ENCODE results near the gene EXOC2.

The EXOC2 gene

DNA sequence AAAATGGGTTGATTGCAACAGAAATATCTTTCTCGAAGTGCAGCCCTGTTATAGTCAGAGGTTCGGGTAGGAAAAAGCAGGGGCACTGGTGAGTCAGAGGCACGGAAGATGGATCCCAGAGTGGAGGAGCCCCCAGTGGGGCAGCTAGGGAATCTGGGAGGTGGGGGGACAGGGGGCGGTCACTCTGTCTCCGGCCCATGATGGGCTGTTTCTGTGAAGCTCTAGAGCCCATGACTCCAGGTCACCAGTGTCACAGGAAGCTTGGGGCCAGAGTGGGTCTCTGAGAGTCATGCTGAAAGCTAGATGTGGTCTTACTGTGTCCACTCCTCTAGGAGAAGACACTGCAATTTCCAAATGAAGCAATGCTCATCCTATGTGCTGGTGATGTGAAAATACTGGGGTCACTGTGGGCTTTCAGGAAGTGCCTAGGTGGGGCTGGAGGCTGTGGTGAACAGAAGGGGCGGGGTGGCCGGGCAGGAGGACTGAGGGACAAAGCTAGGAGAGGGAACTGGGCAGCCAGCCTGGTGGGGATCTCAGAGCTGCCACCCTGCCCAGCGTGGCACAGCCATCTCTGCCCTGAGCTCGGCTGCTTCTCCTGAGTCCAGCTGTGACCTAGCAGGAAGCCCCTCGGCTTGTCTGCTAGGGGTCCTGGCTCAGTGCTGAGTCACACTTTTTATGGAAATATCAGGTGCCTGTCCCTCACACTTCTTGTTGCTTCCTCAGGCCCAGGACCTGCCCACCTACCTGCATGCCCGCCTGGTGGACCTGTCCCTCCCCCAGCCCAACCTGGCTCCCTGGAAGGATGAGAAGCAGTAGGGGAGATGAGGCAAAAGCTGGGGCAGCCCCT is 247.1 kb downstream of the EXOC2 start:
- no peaks in the 10 kb centered on the region for H3K27me3 ChIP-seq (ENCODE audit: insufficient read depth, low read length)
- no peak overlapping the region for H2BK120ac ChIP-seq (ENCODE audit: insufficient read depth, low read length, poor library complexity)
- WGBS (ENCODE audit: extremely low coverage, insufficient coverage, insufficient read length), result no CpG with 5 or more reads among the region's 11 CpGs
- no peak overlapping the region for H3K4me2 ChIP-seq (ENCODE audit: low read length)
- H2AK5ac ChIP-seq (ENCODE audit: low read length), result no peak overlapping the region
- H4K8ac ChIP-seq (ENCODE audit: low read depth, low read length), result no peak overlapping the region
- H4K91ac ChIP-seq (ENCODE audit: low read depth, low read length), result no peak overlapping the region
- H3K4me1 ChIP-seq (ENCODE audit: control insufficient read depth in 1 of 2, insufficient read depth in 2 of 2, low read length in 2 of 2), result no peaks in the 10 kb centered on the region
- H2BK5ac ChIP-seq (ENCODE audit: low read depth, low read length, poor library complexity), result no peak overlapping the region
- H3K79me1 ChIP-seq (ENCODE audit: low read length), result no peaks in the 10 kb centered on the region
- no peak overlapping the region for H2AFZ ChIP-seq (ENCODE audit: insufficient read depth, low read length, poor library complexity)
- H3K4ac ChIP-seq (ENCODE audit: low read depth, low read length), result no peak overlapping the region
- H3K27ac ChIP-seq (ENCODE audit: low read depth, low read length), result no peak overlapping the region
- H3K79me2 ChIP-seq (ENCODE audit: control insufficient read depth, insufficient read depth, low read length, poor library complexity), result no peaks in the 10 kb centered on the region
- DNase-seq, result no peak
- H3K36me3 ChIP-seq (ENCODE audit: control insufficient read depth in 1 of 2, insufficient read depth in 2 of 2, low read length in 2 of 2), result no peaks in the 10 kb centered on the region
- no peak overlapping the region for H3K18ac ChIP-seq (ENCODE audit: low read length)
- H4K12ac ChIP-seq (ENCODE audit: low read depth, low read length), result no peak overlapping the region
- no peak overlapping the region for H2BK12ac ChIP-seq (ENCODE audit: low read length)
- no peak overlapping the region for H3K9ac ChIP-seq (ENCODE audit: low read length)
- no peak overlapping the region for H3K23ac ChIP-seq (ENCODE audit: low read length)
- peaks cover 14% of the 10 kb centered on the region for H3K9me3 ChIP-seq (ENCODE audit: insufficient read depth, low read depth, low read length)
- H3K4me3 ChIP-seq (ENCODE audit: low read depth, low read length), result no peak overlapping the region
- H3K14ac ChIP-seq (ENCODE audit: low read length), result no peak overlapping the region

DNA sequence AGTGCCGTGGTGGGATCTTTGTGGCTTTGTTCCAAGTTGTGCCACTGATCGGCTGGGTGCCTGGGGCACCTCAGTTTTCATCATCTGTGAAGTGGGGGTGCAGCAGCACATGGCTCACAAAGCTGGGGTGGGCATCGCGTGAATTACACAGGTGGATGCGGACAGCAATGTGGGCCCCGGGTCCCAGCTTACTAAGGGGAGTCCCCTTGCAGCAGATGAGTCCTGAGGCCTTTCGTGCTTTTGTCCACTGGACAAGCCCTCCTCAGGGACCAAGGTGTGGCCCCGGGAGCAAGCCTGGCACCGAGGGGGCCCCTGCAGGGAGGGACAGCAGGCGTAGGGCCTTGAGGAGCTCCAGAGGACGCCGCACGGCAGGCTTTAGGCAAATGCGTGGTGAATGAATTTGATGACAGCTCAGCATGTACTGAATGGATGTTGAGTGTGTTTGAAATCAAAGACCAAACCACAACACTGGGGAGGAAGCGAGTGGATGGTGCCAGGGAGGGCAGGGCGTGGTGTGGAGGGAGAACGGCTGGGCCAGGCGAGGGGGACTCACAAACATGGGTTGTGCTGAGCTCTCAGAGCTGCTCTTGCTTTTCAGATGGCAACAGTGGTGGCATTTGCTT is 248.2 kb downstream of the EXOC2 start:
- no peak overlapping the region for H3K18ac ChIP-seq (ENCODE audit: low read length)
- H4K12ac ChIP-seq (ENCODE audit: low read depth, low read length), result no peak overlapping the region
- no peak for DNase-seq
- no peak overlapping the region for H3K4me2 ChIP-seq (ENCODE audit: low read length)
- no CpG with 5 or more reads among the region's 18 CpGs for WGBS (ENCODE audit: extremely low coverage, insufficient coverage, insufficient read length)
- no peak overlapping the region for H2BK120ac ChIP-seq (ENCODE audit: insufficient read depth, low read length, poor library complexity)
- no peaks in the 10 kb centered on the region for H3K36me3 ChIP-seq (ENCODE audit: control insufficient read depth in 1 of 2, insufficient read depth in 2 of 2, low read length in 2 of 2)
- no peak overlapping the region for H3K27ac ChIP-seq (ENCODE audit: low read depth, low read length)
- no peak overlapping the region for H4K91ac ChIP-seq (ENCODE audit: low read depth, low read length)
- no peaks in the 10 kb centered on the region for H3K79me2 ChIP-seq (ENCODE audit: control insufficient read depth, insufficient read depth, low read length, poor library complexity)
- H2AK5ac ChIP-seq (ENCODE audit: low read length), result no peak overlapping the region
- no peak overlapping the region for H2AFZ ChIP-seq (ENCODE audit: insufficient read depth, low read length, poor library complexity)
- H3K23ac ChIP-seq (ENCODE audit: low read length), result no peak overlapping the region
- no peak overlapping the region for H4K8ac ChIP-seq (ENCODE audit: low read depth, low read length)
- peaks cover 11% of the 10 kb centered on the region for H3K9me3 ChIP-seq (ENCODE audit: insufficient read depth, low read depth, low read length)
- no peak overlapping the region for H3K4me3 ChIP-seq (ENCODE audit: low read depth, low read length)
- H3K9ac ChIP-seq (ENCODE audit: low read length), result no peak overlapping the region
- no peak overlapping the region for H2BK5ac ChIP-seq (ENCODE audit: low read depth, low read length, poor library complexity)
- H3K14ac ChIP-seq (ENCODE audit: low read length), result no peak overlapping the region
- no peak overlapping the region for H3K4ac ChIP-seq (ENCODE audit: low read depth, low read length)
- no peaks in the 10 kb centered on the region for H3K79me1 ChIP-seq (ENCODE audit: low read length)
- H3K4me1 ChIP-seq (ENCODE audit: control insufficient read depth in 1 of 2, insufficient read depth in 2 of 2, low read length in 2 of 2), result no peaks in the 10 kb centered on the region
- no peak overlapping the region for H2BK12ac ChIP-seq (ENCODE audit: low read length)
- no peaks in the 10 kb centered on the region for H3K27me3 ChIP-seq (ENCODE audit: insufficient read depth, low read length)

DNA sequence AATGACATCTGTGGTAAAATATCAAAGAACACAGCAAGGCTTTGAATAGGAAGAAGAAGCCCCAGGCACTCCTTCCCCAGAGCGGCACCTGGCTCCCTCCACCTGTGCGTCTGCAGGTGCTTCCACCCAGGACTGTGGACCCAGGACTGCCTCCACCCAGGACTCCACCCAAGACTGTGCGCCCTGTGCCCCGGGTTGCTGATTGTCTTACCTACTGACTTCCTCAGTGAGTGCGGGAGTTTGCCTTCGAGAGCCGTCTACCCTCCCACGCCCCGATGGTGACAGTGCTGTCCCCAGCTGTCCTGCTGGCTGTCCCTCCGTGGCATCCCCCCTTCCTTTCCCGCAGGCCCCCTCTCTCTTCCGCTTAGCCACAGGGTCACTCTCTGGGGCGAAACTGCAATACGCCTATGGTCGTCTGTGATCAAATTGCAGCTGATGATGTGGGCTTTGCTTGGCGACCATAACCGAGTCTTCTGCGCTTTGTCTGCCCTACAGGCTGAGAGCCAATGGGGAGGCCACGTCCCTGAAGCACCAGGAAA is 249.2 kb downstream of the EXOC2 start:
- H3K79me2 ChIP-seq (ENCODE audit: control insufficient read depth, insufficient read depth, low read length, poor library complexity), result no peaks in the 10 kb centered on the region
- no peaks in the 10 kb centered on the region for H3K27me3 ChIP-seq (ENCODE audit: insufficient read depth, low read length)
- no peak overlapping the region for H3K4me3 ChIP-seq (ENCODE audit: low read depth, low read length)
- no peak overlapping the region for H3K9ac ChIP-seq (ENCODE audit: low read length)
- WGBS (ENCODE audit: extremely low coverage, insufficient coverage, insufficient read length), result no CpG with 5 or more reads among the region's 19 CpGs
- H2AFZ ChIP-seq (ENCODE audit: insufficient read depth, low read length, poor library complexity), result no peak overlapping the region
- H2BK120ac ChIP-seq (ENCODE audit: insufficient read depth, low read length, poor library complexity), result no peak overlapping the region
- no peaks in the 10 kb centered on the region for H3K36me3 ChIP-seq (ENCODE audit: control insufficient read depth in 1 of 2, insufficient read depth in 2 of 2, low read length in 2 of 2)
- no peak for DNase-seq
- H3K79me1 ChIP-seq (ENCODE audit: low read length), result no peaks in the 10 kb centered on the region
- H3K27ac ChIP-seq (ENCODE audit: low read depth, low read length), result no peak overlapping the region
- no peak overlapping the region for H3K4ac ChIP-seq (ENCODE audit: low read depth, low read length)
- no peaks in the 10 kb centered on the region for H3K4me1 ChIP-seq (ENCODE audit: control insufficient read depth in 1 of 2, insufficient read depth in 2 of 2, low read length in 2 of 2)
- H3K18ac ChIP-seq (ENCODE audit: low read length), result no peak overlapping the region
- no peak overlapping the region for H4K12ac ChIP-seq (ENCODE audit: low read depth, low read length)
- no peak overlapping the region for H3K14ac ChIP-seq (ENCODE audit: low read length)
- no peak overlapping the region for H2BK5ac ChIP-seq (ENCODE audit: low read depth, low read length, poor library complexity)
- H3K4me2 ChIP-seq (ENCODE audit: low read length), result no peak overlapping the region
- H4K91ac ChIP-seq (ENCODE audit: low read depth, low read length), result no peak overlapping the region
- no peak overlapping the region for H4K8ac ChIP-seq (ENCODE audit: low read depth, low read length)
- H2AK5ac ChIP-seq (ENCODE audit: low read length), result no peak overlapping the region
- peaks cover 1% of the 10 kb centered on the region for H3K9me3 ChIP-seq (ENCODE audit: insufficient read depth, low read depth, low read length)
- H3K23ac ChIP-seq (ENCODE audit: low read length), result no peak overlapping the region
- no peak overlapping the region for H2BK12ac ChIP-seq (ENCODE audit: low read length)

DNA sequence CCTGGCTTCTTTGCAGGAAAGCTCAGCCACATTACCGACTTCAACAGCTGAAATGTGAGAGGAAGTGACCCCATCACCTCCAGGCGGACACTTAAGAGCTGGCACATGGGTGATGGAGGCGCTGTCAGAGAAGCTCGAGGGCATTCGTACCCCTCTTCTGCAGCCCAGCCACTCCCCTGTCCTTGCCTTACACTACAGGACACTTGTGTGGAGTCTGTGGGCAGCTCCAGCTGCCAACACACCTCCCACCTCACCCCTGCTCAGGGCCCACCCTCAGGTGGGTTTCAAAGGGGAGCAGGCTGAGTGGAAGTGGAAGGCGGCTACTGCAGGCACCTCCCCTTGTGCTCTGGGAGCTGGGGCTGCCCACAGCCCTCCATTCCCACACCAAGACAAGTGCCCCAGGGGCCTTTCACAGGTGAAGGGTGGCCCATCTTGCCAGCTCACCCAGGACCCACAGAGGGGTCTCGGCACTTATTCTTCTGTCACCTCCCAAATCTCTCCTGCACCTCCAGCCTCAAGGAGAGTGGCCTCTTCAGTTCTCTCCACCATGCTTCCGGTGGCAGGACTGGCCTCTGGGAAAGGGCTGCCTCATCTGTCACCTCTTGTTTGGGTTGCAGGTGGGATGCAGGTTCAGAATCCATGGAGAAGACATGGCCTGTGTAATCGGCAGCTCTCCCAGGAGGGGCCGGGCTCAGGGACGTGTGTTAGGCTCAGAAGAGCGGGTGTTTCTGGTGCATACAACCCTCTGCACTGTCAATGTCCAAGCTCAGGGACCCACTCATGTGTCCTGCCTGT is 251.6 kb downstream of the EXOC2 start:
- Histone ChIP-seq H3K4ac (ENCODE audit: low read depth, low read length) (no peak overlapping the region), H4K91ac (ENCODE audit: low read depth, low read length) (no peak overlapping the region), H2BK12ac (ENCODE audit: low read length) (no peak overlapping the region), H3K4me2 (ENCODE audit: low read length) (no peak overlapping the region), H3K36me3 (ENCODE audit: control insufficient read depth in 1 of 2, insufficient read depth in 2 of 2, low read length in 2 of 2) (no peaks in the 10 kb centered on the region), H2AK5ac (ENCODE audit: low read length) (no peak overlapping the region), H3K9me3 (ENCODE audit: insufficient read depth, low read depth, low read length) (no peaks in the 10 kb centered on the region), H3K18ac (ENCODE audit: low read length) (no peak overlapping the region), H3K9ac (ENCODE audit: low read length) (no peak overlapping the region), H2AFZ (ENCODE audit: insufficient read depth, low read length, poor library complexity) (no peak overlapping the region), H3K79me2 (ENCODE audit: control insufficient read depth, insufficient read depth, low read length, poor library complexity) (no peaks in the 10 kb centered on the region), H3K14ac (ENCODE audit: low read length) (no peak overlapping the region), H3K23ac (ENCODE audit: low read length) (no peak overlapping the region), H2BK120ac (ENCODE audit: insufficient read depth, low read length, poor library complexity) (no peak overlapping the region), H3K27ac (ENCODE audit: low read depth, low read length) (no peak overlapping the region), H3K79me1 (ENCODE audit: low read length) (no peaks in the 10 kb centered on the region), H4K12ac (ENCODE audit: low read depth, low read length) (no peak overlapping the region), H3K27me3 (ENCODE audit: insufficient read depth, low read length) (no peaks in the 10 kb centered on the region), H3K4me3 (ENCODE audit: low read depth, low read length) (no peak overlapping the region), H4K8ac (ENCODE audit: low read depth, low read length) (no peak overlapping the region), H3K4me1 (ENCODE audit: control insufficient read depth in 1 of 2, insufficient read depth in 2 of 2, low read length in 2 of 2) (no peaks in the 10 kb centered on the region), H2BK5ac (ENCODE audit: low read depth, low read length, poor library complexity) (no peak overlapping the region)
- DNase-seq, result no peak
- WGBS (ENCODE audit: extremely low coverage, insufficient coverage, insufficient read length), result no CpG with 5 or more reads among the region's 12 CpGs
